ENCODE results near the gene SLCO4A1.
A peak's percentile ranks its signal among the peaks of the same experiment; 100 is the strongest.

The SLCO4A1 gene

DNA sequence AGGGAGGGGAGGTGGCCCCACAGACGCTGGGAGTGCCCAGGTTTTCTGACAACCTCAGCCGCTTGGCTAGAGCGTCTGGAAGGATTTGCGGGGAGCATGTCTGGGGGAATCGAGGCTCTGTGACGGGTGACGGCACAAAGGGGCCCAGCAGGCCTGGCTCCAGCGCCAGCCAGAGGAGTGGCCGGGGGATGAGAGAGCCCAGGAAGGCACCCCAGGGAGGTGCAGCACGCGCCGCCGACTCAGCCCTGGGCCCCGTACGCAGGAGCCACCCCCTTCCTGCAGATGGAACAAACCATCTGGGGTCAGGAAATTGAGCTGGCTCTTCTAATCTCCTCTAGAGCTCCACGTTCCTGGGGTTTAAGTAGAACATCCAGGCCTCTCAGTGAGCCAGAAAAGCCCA is 5.9 kb upstream of the SLCO4A1 start:
- DNase-seq, result no peak

DNA sequence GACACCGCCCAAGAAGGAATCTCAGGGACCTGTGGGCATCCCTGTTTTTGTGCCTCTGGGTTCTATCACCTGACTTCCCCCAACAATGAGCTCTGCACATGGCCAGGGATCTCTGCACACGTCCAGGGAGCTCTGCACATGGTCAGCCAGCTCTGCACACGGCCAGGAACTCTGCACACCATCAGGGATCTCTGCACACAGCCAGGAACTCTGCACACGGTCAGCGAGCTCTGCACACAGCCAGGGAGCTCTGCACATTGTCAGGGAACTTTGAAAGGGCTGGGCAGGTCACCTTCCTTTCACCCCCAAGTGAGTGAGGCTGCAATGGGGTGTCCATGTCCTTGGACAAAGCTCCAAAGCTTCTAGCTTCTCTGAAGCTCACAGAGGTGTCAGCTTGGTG is 5.2 kb upstream of the SLCO4A1 start:
- no peak for DNase-seq

DNA sequence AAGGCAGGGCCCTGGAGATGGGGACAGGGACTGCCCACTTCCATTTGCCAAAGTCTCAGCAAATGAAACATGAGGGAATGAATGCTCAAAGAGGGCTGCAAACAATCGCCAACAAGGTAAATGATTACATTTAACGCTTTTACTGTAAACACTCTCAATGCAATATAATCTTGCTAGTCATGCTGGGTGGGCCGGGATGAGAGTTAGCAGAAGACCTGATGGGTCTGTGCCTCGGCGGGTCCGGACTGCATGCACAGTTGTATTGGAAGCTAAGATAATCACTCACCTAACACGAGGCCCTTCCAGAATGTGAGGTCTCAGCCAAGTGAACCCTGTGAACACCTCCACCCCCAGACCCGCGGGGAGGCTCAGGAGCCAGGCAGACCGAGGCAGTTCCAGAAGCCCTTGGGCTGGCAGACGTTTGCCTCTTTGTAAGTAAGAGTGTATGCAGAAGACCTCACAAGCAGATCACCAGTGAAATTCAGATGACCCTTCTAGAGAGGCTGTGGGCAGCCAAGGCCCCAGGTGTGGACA is 4.7 kb upstream of the SLCO4A1 start:
- DNase-seq, result no peak

DNA sequence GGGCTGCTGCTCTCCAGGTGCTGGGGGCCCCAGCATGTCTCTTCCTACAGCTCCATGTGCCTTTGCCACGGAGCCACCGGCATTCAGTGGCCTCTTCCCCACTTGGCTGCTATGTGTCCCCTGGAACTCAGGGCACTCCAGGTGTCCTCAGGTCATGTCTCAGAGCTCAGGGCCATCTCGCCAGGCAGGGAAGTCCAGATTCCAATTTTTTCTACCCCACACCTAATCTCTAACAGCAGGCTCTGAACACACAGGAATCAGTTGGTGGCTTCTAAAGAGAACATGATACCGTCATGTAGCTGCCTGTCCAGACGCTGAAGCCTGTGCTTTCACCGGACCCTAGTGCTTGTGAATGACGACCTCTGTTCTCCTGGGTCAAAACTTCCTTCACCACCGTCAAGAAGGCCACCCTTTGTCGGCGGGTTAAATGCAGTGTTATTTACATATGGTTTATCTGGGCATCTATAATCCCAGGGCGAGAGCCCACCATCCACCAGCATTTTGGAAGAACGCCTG is 4.2 kb upstream of the SLCO4A1 start:
- no peak for DNase-seq

DNA sequence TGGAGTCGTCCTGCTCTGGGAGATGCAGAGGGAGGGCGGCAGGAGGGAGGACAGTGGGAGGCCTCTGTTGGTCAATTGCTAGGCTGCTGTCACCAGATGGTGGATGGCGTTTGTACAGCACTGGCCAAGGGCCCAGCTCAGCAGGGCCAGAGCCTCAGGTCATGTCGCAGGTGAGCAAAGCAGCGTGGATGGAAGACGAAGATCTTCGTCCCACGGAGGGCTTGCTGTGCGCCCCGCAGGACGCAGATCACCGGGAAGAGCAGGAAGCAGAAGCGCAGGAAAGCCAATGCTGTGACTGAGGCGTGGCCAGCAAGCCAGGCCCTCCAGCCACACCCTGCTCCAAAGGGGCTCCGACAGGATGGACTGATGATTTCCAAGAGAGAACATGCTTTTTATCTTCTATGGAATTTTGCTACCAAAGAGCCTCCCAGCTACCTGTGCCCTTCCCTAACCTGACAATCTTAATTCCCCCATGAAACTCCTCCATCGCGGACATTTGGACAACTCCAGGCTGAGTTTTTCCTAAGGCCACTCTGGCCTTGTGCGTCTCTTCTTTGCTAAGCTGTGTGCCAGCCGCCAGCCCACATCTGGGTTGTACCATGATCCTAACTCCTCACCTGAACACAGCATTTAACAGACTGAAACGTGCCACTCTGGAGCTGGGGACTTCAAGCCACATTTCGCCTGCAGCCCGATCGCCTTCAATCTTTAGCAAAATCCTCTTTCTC is 3.5 kb upstream of the SLCO4A1 start:
- DNase-seq, result no peak

DNA sequence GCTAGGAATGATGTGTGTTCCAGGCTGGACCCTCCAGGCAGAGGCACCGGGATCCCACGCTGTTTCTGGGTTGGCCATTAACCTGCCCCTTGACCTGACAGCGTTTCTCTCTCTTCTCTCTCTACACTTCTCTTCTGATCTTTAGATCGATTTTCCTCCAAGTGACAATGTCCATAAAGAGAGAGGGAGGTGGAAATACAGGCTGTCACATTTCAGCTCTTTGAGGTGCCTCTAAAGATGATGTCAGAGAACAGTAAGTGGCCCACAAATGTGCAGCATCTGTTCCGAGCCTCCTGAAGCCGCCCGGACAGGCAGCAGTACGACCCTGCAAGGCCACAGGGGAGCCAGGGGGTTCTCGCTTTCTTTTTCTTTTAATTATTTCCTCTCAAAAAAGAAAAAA is 2.5 kb upstream of the SLCO4A1 start:
- DNase-seq, result no peak

DNA sequence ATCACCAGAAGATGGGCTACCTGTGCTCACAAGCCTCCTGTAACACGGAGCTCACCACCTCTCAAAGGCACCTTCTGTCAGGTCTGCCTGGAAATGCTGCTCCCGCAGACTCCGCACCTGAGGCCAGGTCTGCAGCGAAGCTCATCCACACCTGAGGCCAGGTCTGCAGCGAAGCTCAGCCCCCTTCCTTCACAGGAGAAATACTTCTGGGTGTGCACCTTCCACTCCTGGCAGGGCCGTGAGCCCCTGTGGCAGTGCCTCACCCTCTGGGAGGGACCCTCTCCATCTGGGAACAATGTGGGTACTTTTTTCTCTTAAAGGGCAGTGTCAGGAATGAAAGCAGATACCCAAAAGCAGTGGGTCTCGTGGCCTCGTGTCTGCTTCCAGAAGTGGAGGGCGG is 1.4 kb upstream of the SLCO4A1 start:
- no peak for DNase-seq

DNA sequence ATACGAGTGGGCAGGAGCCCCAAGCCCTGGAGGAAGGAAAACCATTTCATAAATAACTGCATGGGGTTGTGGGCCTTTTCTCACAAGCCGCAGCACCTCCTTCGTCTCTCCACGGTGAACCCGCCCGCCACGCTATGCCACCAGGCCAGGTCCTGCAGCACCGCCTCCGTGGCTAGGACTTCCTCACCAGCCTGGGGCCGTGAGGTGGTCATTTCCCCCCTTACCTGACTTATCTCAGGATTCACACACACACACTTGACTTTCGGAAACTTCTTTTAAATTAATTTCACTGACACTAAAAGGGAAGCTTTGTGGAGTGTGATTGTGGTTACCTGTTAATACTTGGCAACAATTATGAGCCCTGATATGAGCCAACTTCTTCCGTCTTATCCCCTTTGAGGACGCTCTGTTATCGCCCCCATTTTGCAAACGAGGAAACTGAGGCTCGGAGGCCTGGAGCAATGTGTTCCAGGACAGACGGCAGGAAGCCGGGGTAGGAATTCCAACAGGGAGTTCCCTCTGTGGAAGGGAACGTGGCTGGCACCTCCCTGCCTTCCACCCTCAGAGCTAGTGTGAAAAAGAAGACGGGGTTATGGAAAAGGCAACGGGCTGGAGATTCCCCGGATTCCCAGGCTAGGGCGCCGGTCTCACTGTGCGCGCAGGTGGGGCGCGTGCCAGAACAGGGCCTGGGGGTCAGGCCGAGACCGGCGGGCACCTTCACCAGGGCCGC is 817 bp upstream of the SLCO4A1 start:
- DNase-seq, result peak in 1 of 56 donors; percentile 37

DNA sequence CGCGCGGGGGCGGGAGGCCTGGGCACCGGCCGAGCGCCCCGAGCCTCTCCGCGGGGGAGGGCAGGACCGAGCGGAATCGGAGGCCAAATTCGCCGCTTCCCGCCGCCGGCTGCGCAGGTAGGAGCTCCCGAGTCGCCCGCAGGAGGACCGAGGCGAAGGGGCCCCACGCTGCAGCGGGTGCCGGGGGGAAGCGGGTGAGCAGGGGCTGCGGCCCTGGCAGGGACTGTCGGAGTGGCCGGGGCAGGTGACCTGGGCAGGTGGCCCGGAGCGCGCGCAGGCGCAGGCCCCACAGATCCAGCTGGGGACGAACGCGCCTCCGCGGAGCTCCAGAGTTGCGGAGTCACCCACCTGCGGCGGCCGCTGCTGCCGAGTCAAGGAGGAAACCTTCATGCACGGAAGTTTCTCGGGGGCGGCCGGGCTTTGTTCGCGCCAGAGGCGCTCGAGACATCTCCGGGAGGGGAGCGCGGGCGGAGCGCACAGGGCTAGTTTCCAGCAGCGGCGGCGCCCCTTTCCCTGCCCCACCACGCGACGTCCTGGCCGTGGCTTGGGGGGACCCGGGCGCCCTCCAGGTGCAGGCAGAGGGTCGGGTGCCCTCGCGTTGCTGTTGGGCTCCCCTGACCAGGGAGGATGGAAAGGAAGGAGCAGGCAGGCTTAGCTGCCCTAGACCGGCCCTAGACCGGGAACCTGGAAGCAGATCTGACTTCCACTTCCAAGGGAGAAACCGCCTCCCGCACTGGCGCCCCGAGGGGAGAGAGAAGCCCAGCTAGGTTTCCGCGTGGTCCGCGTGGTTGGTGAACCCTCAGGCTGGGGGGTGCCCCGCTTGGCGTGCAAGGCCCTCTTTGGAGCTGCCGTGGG is 590 bp downstream of the SLCO4A1 start:
- DNase-seq, result peak in 21 of 56 donors; percentile 6 to 57 (median 30)

DNA sequence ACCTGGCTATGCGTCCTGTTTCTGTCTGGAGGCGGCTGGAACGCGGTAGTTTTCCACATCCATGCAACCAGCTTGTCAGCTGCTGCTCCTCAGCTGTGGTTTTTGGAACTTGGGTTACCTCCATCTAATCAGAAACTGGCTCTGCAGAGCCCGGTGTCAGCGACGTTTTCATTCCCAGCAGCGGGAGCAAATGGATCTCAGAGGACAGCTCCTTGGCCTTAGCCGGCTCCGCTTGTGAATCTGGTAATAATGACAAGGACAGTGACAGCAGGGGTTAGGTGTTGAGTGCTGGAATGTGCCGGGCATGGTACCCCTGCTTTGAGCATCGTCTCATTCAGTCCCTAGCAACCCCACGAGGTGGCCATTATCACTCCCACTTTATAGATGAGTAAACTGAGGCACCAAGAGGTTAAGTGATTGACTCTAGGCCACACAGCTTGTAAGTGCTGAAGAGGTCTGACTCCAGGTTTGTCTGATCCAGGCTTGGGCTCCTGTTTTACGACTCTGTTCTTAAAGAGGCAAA is 1.3 kb downstream of the SLCO4A1 start:
- DNase-seq, result no peak

DNA sequence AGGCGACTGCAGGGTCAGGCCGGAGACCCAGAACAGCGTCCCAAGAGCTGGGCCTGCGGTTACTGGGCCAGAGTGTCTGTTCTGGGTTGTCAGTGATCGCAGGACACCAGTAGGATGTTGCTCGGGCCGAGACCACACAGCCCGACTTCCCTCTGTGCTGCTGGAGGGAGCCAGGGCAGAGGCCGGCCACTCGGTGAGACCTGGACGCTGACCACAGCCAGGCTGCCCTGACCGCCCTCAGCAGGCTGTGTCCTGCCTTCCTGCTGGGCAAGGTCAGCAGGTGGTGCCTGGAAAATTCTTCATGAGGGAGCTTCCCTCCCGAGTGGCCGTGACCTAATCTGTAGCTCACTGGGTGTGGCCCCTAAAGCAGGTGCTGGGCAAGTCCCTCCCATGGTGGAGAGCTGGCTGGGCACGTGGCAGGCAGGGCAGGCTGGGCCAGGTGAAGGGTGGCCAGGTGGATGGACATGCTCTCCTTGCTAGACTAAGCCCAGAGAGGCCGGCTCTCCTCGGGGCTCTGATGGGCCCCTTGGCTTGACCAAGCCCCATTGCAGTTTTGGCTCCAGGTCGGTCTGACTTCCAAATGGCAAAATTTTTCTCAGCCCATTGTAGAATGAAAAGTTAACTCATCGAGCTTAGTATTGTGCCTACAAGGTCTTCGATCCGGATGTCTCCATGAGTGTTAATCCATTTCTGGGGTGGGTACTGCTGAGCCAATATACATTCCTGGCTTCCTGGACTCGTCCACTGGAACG is 1.9 kb downstream of the SLCO4A1 start:
- DNase-seq, result no peak

DNA sequence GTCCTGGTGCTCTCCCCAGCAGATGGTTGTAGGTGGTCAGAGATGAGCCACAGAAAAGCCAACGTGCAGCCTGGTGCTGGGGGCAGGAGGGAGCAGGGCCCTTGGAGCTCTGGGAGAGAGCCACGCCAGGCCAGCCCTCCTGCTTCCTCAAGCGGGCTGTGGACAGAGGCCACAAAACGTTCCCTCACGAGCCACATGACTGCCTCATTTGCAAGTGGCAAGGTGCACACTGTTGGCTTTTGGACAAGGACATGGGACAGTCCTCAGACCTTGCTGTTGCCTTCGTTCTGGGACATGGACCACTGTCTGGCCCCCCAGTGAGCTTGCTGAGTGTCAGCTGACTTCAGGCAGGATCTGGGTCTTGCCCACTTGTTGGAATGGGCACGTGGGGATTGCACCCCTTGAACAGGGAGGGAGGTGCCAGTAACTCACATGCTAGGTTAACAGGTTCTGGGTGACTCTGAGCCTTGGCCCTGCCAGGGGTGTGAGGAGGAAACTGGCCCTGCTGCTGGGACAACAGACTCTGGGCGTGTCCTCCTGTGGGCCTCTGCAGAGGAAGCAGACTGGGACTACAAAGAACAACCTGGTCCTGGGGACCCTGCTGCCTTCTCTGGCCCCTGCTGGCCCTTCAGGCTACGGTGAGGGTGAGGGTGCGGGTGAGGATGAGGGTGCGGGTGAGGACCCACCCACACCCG is 2.6 kb downstream of the SLCO4A1 start:
- no peak for DNase-seq

DNA sequence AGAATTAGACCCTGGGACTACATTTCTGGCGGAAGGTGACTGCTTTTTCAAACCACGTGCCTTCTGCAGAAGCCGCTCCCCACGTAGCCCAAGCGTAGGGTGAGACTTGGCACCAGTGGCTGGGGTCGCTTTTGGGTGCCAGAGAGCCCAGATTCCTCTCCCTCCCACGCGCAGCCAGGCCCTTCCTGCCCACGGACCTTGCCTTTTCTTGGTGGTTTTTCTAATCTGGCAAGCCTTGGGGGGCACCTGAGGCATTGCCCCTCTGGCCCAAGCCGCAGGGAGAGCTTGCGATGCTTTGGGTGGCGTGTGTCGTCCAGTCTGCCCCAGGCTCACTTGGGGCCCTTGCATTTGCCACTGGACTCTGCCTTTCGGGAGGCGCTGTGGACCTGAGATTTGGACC is 3.3 kb downstream of the SLCO4A1 start:
- DNase-seq, result no peak

DNA sequence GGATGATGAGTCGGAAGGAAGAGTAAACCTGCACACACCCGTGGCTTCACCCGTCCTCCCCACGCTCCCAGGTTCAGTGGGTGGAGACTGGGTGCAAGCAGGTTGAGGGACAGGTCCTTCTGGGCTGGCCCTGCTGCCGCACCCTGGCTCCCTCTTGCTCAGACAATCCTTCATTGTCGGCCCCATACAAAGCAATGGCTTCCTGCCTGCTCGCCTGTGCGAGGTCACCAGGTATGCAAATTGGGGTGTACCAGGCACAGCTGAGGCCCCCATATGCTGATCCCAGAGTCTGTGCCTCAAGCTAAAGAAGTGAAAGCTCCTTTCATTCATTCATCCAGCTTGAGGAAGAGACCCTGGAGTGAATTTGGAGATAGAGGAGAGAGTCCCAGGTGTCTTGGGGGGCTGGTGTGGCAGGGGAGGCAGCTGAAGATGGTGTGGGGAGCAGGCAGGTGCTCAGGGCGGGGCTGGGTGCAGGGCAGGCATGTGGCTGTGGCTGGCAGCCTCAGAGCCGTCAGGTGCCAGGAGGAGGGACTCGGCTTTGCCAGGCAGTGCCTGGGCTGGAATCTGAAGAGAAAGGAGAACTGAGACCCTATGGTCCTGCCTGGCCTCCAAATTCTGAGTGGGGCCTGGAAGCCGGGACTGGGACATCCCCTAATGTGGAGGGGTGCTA is 4.7 kb downstream of the SLCO4A1 start:
- no peak for DNase-seq

DNA sequence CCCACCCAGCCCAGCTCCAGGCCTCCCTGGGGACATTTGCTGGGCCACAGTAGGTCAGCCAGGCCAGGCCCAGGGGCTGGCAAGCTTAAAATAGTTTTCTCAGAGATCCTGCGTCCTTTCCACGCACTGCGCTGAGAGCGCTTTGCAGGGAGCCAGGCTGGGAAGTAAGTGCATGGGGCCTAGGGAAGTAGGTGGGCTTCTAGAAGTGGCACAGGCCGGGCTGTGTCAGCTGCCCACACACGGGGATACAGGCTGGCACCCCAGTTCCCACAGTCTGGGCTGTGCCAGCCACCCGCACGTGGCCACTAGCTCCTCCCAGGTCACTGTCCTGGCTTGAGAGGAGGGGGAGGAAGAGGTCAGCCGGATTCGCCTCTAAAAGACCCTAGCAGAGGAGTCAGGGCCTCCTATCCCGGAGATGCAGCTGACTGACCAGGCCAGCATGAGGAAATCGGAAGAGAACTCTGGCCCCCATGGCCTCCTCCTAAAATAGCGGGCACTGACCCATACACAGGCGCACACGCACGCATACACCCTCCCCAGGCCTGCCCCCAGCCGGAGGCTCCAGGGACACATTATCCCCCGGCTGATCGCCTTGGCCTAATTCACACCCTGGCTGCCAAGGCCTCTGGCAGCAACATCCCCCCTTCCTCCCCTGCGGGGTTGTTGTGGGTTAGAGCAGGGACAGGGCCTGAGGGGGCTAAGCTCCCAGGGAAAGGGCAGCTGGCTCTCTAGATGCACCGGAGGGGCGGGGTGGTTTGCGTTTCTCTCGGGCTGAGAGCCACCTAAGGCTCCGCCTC is 5.4 kb downstream of the SLCO4A1 start:
- DNase-seq, result peak in 11 of 56 donors; percentile 6 to 50 (median 21)

DNA sequence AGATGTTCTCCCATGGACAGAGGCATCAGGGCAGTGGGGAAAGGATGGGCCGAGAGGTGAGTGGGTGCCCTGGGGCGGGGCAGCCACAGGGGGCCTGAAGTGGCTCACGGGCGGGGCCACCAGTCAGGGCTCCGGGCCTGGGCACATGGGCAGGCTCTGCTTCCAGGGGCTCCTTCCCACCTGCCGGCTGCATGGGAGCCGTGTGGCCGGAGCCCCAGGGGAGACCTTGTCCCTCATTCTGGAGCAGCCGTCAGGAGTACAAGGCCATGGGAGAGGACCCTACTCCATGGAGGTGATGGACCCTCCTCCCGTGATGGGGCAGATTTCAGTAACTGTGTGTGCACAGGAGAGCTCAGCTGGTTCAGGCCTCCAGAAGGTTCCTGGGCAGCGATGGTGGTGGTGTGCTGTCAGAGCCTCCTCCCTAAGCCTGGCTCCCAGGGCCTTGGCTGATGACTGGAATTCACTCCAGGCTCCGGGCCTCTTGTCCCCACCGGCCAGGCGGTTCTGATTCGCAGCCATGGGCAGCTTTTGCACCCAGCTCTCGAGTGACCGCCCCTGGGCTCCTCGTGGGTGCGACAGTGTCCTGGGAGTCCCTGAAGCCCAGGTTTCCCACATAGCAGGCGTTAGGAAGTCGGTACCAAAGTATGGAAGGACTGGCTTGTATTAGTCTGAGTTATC is 6.2 kb downstream of the SLCO4A1 start:
- no peak for DNase-seq

DNA sequence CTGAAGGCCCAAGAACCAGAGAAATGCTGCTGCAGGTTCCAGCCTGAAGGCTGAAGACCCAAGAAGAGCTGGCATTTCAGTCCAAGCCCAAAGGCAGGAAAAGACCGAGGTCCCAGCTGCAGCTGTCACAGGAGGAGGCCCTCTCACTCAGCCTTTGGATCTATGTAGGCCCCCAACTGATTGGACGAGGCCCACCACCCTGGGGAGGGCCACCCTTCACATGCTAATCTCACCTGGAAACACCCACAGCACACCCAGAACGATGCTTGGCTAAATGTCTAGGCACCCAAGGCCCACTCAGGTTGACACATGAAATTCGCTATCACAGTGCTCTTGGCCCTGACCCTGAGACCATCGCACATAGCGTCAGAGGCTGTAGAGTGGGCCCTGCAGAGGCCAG is 6.8 kb downstream of the SLCO4A1 start:
- DNase-seq, result no peak

All from nucleus accumbens (tissue), 56 donors.